H9 (cell line): ENCODE measurements around the gene CREB3L2. TPM values are rescaled to one million over a fixed set of nuclear protein-coding genes. Genes with fewer than 3 reads are reported as not detected.

Source experiments
- DNase-seq: peaks from one replicate; pipeline ENCODE4 v3.0.0-alpha.2; 2017
- H2AFZ ChIP-seq: one replicate; pipeline ENCODE4 v1.6.1; 2013; ENCODE audit warnings: mild to moderate bottlenecking, low read length, control low read depth, moderate library complexity
- H2AK5ac ChIP-seq: 2 replicates; pipeline ENCODE4 v1.6.1; 2013; ENCODE audit warnings: low read length, control low read depth, mixed read lengths; ENCODE audit not compliant: insufficient read length
- H2BK120ac ChIP-seq: one replicate; pipeline ENCODE4 v1.6.1; 2013; ENCODE audit warnings: low read depth, mild to moderate bottlenecking, low read length, control low read depth, inconsistent platforms; ENCODE audit not compliant: poor library complexity, severe bottlenecking
- H2BK12ac ChIP-seq: 2 replicates; pipeline ENCODE4 v1.6.1; 2013; ENCODE audit warnings: low read length, control low read depth, mixed read lengths, low read depth; ENCODE audit not compliant: insufficient read length
- H2BK15ac ChIP-seq: 2 replicates; pipeline ENCODE4 v1.6.1; 2013; ENCODE audit warnings: low read depth, low read length, control low read depth
- H2BK20ac ChIP-seq: one replicate; pipeline ENCODE4 v1.6.1; 2013; ENCODE audit warnings: low read depth, mild to moderate bottlenecking, low read length, control low read depth, inconsistent platforms; ENCODE audit not compliant: poor library complexity, severe bottlenecking
- H2BK5ac ChIP-seq: 2 replicates; pipeline ENCODE4 v1.6.1; 2013; ENCODE audit warnings: low read length, control low read depth, mixed read lengths; ENCODE audit not compliant: insufficient read length
- H3K14ac ChIP-seq: 2 replicates; pipeline ENCODE4 v1.6.1; 2013; ENCODE audit warnings: low read length, control low read depth; ENCODE audit not compliant: insufficient read depth
- H3K18ac ChIP-seq: 2 replicates; pipeline ENCODE4 v1.6.1; 2013; ENCODE audit warnings: low read depth, mild to moderate bottlenecking, mixed read lengths, low read length, control low read depth; ENCODE audit not compliant: insufficient read length
- H3K23ac ChIP-seq: 2 replicates; pipeline ENCODE4 v1.6.1; 2013; ENCODE audit warnings: low read length, control low read depth, mixed read lengths, low read depth; ENCODE audit not compliant: insufficient read length
- H3K23me2 ChIP-seq: 2 replicates; pipeline ENCODE4 v1.6.1; 2013; ENCODE audit warnings: low read depth, mild to moderate bottlenecking, mixed read lengths, low read length, control low read depth; ENCODE audit not compliant: insufficient read length, poor library complexity, severe bottlenecking
- H3K27ac ChIP-seq: 2 replicates; pipeline ENCODE4 v1.5.1; 2013; ENCODE audit warnings: low read length, control low read depth, mixed read lengths, low read depth; ENCODE audit not compliant: insufficient read length
- H3K27me3 ChIP-seq: 2 replicates; pipeline ENCODE4 v1.6.1; 2013; ENCODE audit warnings: low read length, control low read depth, inconsistent platforms; ENCODE audit not compliant: insufficient read depth
- H3K4ac ChIP-seq: 2 replicates; pipeline ENCODE4 v1.6.1; 2013; ENCODE audit warnings: low read depth, mild to moderate bottlenecking, control low read depth, inconsistent platforms, low read length, moderate library complexity
- H3K4me1 ChIP-seq: 2 replicates; pipeline ENCODE4 v1.6.1; 2013; ENCODE audit warnings: low read length, control low read depth, inconsistent platforms; ENCODE audit not compliant: insufficient read depth
- H3K4me2 ChIP-seq: 2 replicates; pipeline ENCODE4 v1.6.1; 2013; ENCODE audit warnings: low read length, control low read depth, mixed read lengths; ENCODE audit not compliant: insufficient read length, insufficient read depth
- H3K56ac ChIP-seq: 2 replicates; pipeline ENCODE4 v1.6.1; 2013; ENCODE audit warnings: low read depth, mild to moderate bottlenecking, mixed read lengths, low read length, control low read depth; ENCODE audit not compliant: insufficient read length
- H3K79me1 ChIP-seq: 2 replicates; pipeline ENCODE4 v1.6.1; 2013; ENCODE audit warnings: low read depth, mild to moderate bottlenecking, moderate library complexity, low read length, control low read depth, inconsistent platforms; ENCODE audit not compliant: insufficient read depth, poor library complexity, severe bottlenecking
- H3K79me2 ChIP-seq: 2 replicates; pipeline ENCODE4 v1.6.1; 2013; ENCODE audit warnings: low read length, control low read depth, inconsistent platforms; ENCODE audit not compliant: insufficient read depth
- H3K9ac ChIP-seq: 2 replicates; pipeline ENCODE4 v1.6.1; 2013; ENCODE audit warnings: low read length, control low read depth, mixed read lengths; ENCODE audit not compliant: insufficient read length; ENCODE audit errors: extremely low read depth
- H3K9me3 ChIP-seq: one replicate; pipeline ENCODE4 v1.6.1; 2013; ENCODE audit warnings: low read depth, low read length, inconsistent platforms; ENCODE audit not compliant: control insufficient read depth
- H3T11ph ChIP-seq: one replicate; pipeline ENCODE4 v1.6.1; 2013; ENCODE audit warnings: mild to moderate bottlenecking, low read length, control low read depth, inconsistent platforms
- H4K20me1 ChIP-seq: one replicate; pipeline ENCODE4 v1.6.1; 2013; ENCODE audit not compliant: control insufficient read depth, insufficient read length, insufficient read depth
- H4K5ac ChIP-seq: 2 replicates; pipeline ENCODE4 v1.6.1; 2013; ENCODE audit warnings: low read depth, mild to moderate bottlenecking, mixed read lengths, low read length, control low read depth; ENCODE audit not compliant: insufficient read length
- H4K8ac ChIP-seq: replicated peaks from 2 replicates; pipeline ENCODE4 v1.6.1; 2013; ENCODE audit warnings: low read length, control low read depth, mixed read lengths, low read depth; ENCODE audit not compliant: insufficient read length
- H4K91ac ChIP-seq: 2 replicates; pipeline ENCODE4 v1.6.1; 2013; ENCODE audit warnings: low read depth, mild to moderate bottlenecking, moderate library complexity, mixed read lengths, low read length, control low read depth; ENCODE audit not compliant: insufficient read length
- H3K27ac Mint-ChIP-seq, 3 experiments: 2 replicates in 2 of 3; 3 replicates in 1 of 3; pipeline ENCODE4 v1.8.0; 2020 to 2021; ENCODE audit warnings: mixed read lengths in 3 of 3, mild to moderate bottlenecking in 1 of 3, moderate library complexity in 1 of 3
- H3K27me3 Mint-ChIP-seq: 2 replicates; pipeline ENCODE4 v1.8.0; 2021; ENCODE audit warnings: low read depth, mild to moderate bottlenecking, moderate library complexity, mixed read lengths
- H3K36me3 Mint-ChIP-seq, 3 experiments: 2 replicates in 2 of 3; 3 replicates in 1 of 3; pipeline ENCODE4 v1.8.0; 2020 to 2021; ENCODE audit warnings: low read depth in 3 of 3, mixed read lengths in 3 of 3; ENCODE audit not compliant: insufficient read depth in 1 of 3
- H3K4me1 Mint-ChIP-seq, 2 experiments: 2 replicates each; pipeline ENCODE4 v1.8.0; 2020; ENCODE audit warnings: mixed read lengths in 2 of 2
- H3K4me3 Mint-ChIP-seq, 2 experiments: 2 replicates in 1 of 2; 3 replicates in 1 of 2; pipeline ENCODE4 v1.8.0; 2020 to 2021; ENCODE audit warnings: mild to moderate bottlenecking in 2 of 2, mixed read lengths in 2 of 2, moderate library complexity in 1 of 2
- H3K9me3 Mint-ChIP-seq, 2 experiments: 2 replicates in 1 of 2; 3 replicates in 1 of 2; pipeline ENCODE4 v1.8.0; 2020; ENCODE audit warnings: mild to moderate bottlenecking in 2 of 2, mixed read lengths in 2 of 2, moderate library complexity in 1 of 2
- total RNA-seq: library from RNA; stranded (reverse); gene quantifications from 2 replicates; pipeline ENCODE4 v1.2.1, GENCODE V29; 2021
- TF ChIP-seq, protein P1 (sequence below): fragments of 200-600 bp; sonication (generic); conservative IDR thresholded peaks from 3 replicates; pipeline ENCODE4 v1.8.0; 2021; ENCODE audit warnings: antibody characterized with exemption, mild to moderate bottlenecking

Gene CREB3L2
- total RNA-seq, 1 experiment from 2014 or later, result 60.7 TPM

- Mint-ChIP-seq H3K27ac (no peak overlapping the region), H3K9me3 (peaks cover 31 to 42% of the 10 kb centered on the region in 2 experiments), H3K36me3 (peaks cover 25 to 41% (median 34%) of the 10 kb centered on the region in 3 experiments), H3K27me3 (no peaks in the 10 kb centered on the region), H3K4me1 (peaks cover 23 to 26% of the 10 kb centered on the region in 2 experiments), H3K4me3 (no peak overlapping the region)
- no peak overlapping the region for H3K23ac ChIP-seq
- no peak overlapping the region for H3K9ac ChIP-seq
- no peak overlapping the region for H2AFZ ChIP-seq
- H3K27me3 ChIP-seq, result no peaks in the 10 kb centered on the region
- DNase-seq, result no peak
- no peak overlapping the region for H3K27ac ChIP-seq
- H2BK20ac ChIP-seq, result no peak overlapping the region
- H3T11ph ChIP-seq, result no peak overlapping the region
- H4K91ac ChIP-seq, result no peak overlapping the region
- no peak overlapping the region for H2BK15ac ChIP-seq
- H4K5ac ChIP-seq, result no peak overlapping the region
- H3K4me2 ChIP-seq, result no peak overlapping the region
- H3K79me1 ChIP-seq, result no peaks in the 10 kb centered on the region
- H2AK5ac ChIP-seq, result no peak overlapping the region
- H2BK12ac ChIP-seq, result no peak overlapping the region
- H3K18ac ChIP-seq, result no peak overlapping the region
- no peaks in the 10 kb centered on the region for H3K79me2 ChIP-seq
- H3K9me3 ChIP-seq, result peaks cover 6% of the 10 kb centered on the region
- no peaks in the 10 kb centered on the region for H3K23me2 ChIP-seq
- no peaks in the 10 kb centered on the region for H4K20me1 ChIP-seq
- H3K4ac ChIP-seq, result no peak overlapping the region
- H4K8ac ChIP-seq, result no peak overlapping the region
- TF ChIP-seq, protein P1, sequence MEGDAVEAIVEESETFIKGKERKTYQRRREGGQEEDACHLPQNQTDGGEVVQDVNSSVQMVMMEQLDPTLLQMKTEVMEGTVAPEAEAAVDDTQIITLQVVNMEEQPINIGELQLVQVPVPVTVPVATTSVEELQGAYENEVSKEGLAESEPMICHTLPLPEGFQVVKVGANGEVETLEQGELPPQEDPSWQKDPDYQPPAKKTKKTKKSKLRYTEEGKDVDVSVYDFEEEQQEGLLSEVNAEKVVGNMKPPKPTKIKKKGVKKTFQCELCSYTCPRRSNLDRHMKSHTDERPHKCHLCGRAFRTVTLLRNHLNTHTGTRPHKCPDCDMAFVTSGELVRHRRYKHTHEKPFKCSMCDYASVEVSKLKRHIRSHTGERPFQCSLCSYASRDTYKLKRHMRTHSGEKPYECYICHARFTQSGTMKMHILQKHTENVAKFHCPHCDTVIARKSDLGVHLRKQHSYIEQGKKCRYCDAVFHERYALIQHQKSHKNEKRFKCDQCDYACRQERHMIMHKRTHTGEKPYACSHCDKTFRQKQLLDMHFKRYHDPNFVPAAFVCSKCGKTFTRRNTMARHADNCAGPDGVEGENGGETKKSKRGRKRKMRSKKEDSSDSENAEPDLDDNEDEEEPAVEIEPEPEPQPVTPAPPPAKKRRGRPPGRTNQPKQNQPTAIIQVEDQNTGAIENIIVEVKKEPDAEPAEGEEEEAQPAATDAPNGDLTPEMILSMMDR, result no peak
- no peak overlapping the region for H2BK5ac ChIP-seq
- no peak overlapping the region for H2BK120ac ChIP-seq
- no peak overlapping the region for H3K56ac ChIP-seq
- H3K14ac ChIP-seq, result no peak overlapping the region
- H3K4me1 ChIP-seq, result peaks cover 2% of the 10 kb centered on the region; the same call in 1 of the 2 replicates
Measured at GRCh38 chr7:138024343-138024691, 22.4 kb upstream of the CREB3L2 start.
